ENCODE measurements around the gene SLIT1. TPM values are rescaled to one million over a fixed set of nuclear protein-coding genes. Genes with fewer than 3 reads are reported as not detected.

SLIT1 gene
- total and polyA plus RNA-seq, 2 of the 8 experiments (the other 6 are each of a cell fraction or from before 2014, with no cell fraction given) = 0.70 to 0.88 TPM

GRCh38 chr10:96973809-96974747 is 211.7 kb downstream of the SLIT1 start:
- Histone ChIP-seq H4K91ac (replicated peaks; ENCODE audit: insufficient read length, low read length) (no peak overlapping the region), H2BK15ac (ENCODE audit: low read length) (no peak overlapping the region), H3K14ac (ENCODE audit: insufficient read length) (no peak overlapping the region), H2BK120ac (replicated peaks; ENCODE audit: low read depth, low read length) (no peak overlapping the region), H4K20me1 (replicated peaks in 1 of 2; ENCODE audit: control insufficient read depth in 1 of 2, insufficient read depth in 2 of 2, low read length in 2 of 2) (no peaks in the 10 kb centered on the region), H3K4me3 (ENCODE audit: extremely low read depth in 1 of 4, insufficient read depth in 2 of 4, low read depth in 3 of 4, low read length in 4 of 4) (no peak overlapping the region), H2AFZ (ENCODE audit: low read length) (no peak overlapping the region), H3K23me2 (ENCODE audit: low read depth, low read length) (no peaks in the 10 kb centered on the region), H3K27ac (ENCODE audit: low read depth, low read length) (no peak overlapping the region), H3K4ac (replicated peaks; ENCODE audit: insufficient read length, low read depth, low read length) (no peak overlapping the region), H4K8ac (ENCODE audit: extremely low read depth, insufficient read depth, low read length) (no peak overlapping the region), H3K79me2 (ENCODE audit: control insufficient read depth in 1 of 2, insufficient read depth in 2 of 2, low read length in 2 of 2) (no peaks in the 10 kb centered on the region), H3K23ac (ENCODE audit: insufficient read length) (no peak overlapping the region), H3K9me3 (ENCODE audit: insufficient read depth in 2 of 2, low read depth in 1 of 2, low read length in 1 of 2) (no peaks in the 10 kb centered on the region), H2BK5ac (ENCODE audit: low read depth, low read length) (no peak overlapping the region), H3K27me3 (replicated peaks in 1 of 4; ENCODE audit: control insufficient read depth in 3 of 4, extremely low read depth in 1 of 4, insufficient read depth in 3 of 4, low read length in 3 of 4) (no peaks in the 10 kb centered on the region), H2BK12ac (ENCODE audit: low read depth, low read length) (no peak overlapping the region), H3K56ac (replicated peaks; ENCODE audit: insufficient read length, low read depth, low read length) (no peak overlapping the region), H3K79me1 (ENCODE audit: low read depth, low read length) (no peaks in the 10 kb centered on the region), H2AK5ac (ENCODE audit: low read depth, low read length) (no peak overlapping the region), H3K9ac (replicated peaks in 1 of 4; ENCODE audit: extremely low read depth in 1 of 4, low read depth in 3 of 4, low read length in 3 of 4) (no peak overlapping the region), H2BK20ac (ENCODE audit: low read length) (no peak overlapping the region), H3K4me2 (ENCODE audit: insufficient read depth in 1 of 2, low read depth in 2 of 2, low read length in 2 of 2) (no peak overlapping the region), H3K18ac (ENCODE audit: extremely low read depth, low read length) (no peak overlapping the region), H3K36me3 (ENCODE audit: control insufficient read depth in 2 of 4, insufficient read depth in 4 of 4, low read length in 3 of 4) (no peaks in the 10 kb centered on the region), H4K5ac (ENCODE audit: insufficient read length, low read depth, low read length) (no peak overlapping the region), H3K4me1 (replicated peaks in 1 of 4; ENCODE audit: control insufficient read depth in 3 of 4, insufficient read depth in 4 of 4, low read length in 3 of 4) (no peaks in the 10 kb centered on the region)
- ChIA-PET POLR2A (ENCODE audit: partially characterized antibody) (no interaction called here), CTCF (ENCODE audit: partially characterized antibody) (interaction anchor here (1.3 to 4.1 kb wide), 2 partner anchors 51 to 63 kb away, joined by 5 to 16 read pairs; no protein-coding TSS in a partner anchor)
- DNase-seq (ENCODE audit: low read depth in 1 of 2, low spot score in 2 of 2) = no peak
- FAIRE-seq = no peak
- TF ChIP-seq ZNF274 (IDR thresholded peaks at IDR 0.05; ENCODE audit: borderline replicate concordance, extremely low read depth, low read length) (no peak), BCL11A (IDR thresholded peaks at IDR 0.05; ENCODE audit: low read depth in 2 of 2, low read length in 2 of 2) (no peak), TEAD4 (IDR thresholded peaks at IDR 0.05; ENCODE audit: low read depth, low read length) (no peak), EGR1 (IDR thresholded peaks at IDR 0.05; ENCODE audit: borderline replicate concordance, low read depth, low read length) (no peak), TAF1 (IDR thresholded peaks at IDR 0.05; ENCODE audit: low read depth, low read length) (no peak), CHD2 (IDR thresholded peaks at IDR 0.05; ENCODE audit: low read length) (no peak), TAF7 (optimal IDR thresholded peaks at IDR 0.05; ENCODE audit: borderline replicate concordance, low read depth, low read length) (no peak), KDM5A (IDR thresholded peaks at IDR 0.05; ENCODE audit: low read length) (no peak)
- 88% methylated on average over 5 of the region's 5 CpGs; no CpG with 5 or more reads in 1 of the 2 experiments for WGBS, 2 experiments (ENCODE audit: extremely low coverage in 1 of 2, insufficient coverage in 1 of 2, insufficient read length in 1 of 2, insufficient replicate concordance in 2 of 2, low coverage in 1 of 2, low lambda C conversion rate in 2 of 2, missing lambda C conversion rate in 1 of 2)

Data from H1 (cell line).